Uterus (tissue), 4 donors: ENCODE measurements around the gene WDR72. TPM values are rescaled to one million over a fixed set of nuclear protein-coding genes. Genes with fewer than 3 reads are reported as not detected.

ENCODE experiments used
- DNase-seq, 2 donors: peaks; one replicate each; pipeline ENCODE4 v3.0.0-alpha.2; 2019 to 2020
- H3K27ac ChIP-seq, 2 donors: fragments of 200-600 bp; sonication (generic); 1 replicate in 1 of 2; 2 replicates in 1 of 2; pipeline ENCODE4 v1.5.1; 2016 to 2018
- H3K27me3 ChIP-seq, 2 donors: fragments of 200-600 bp; sonication (generic); one replicate each; pipeline ENCODE4 v1.5.1; 2018 to 2019; ENCODE audit warnings: control low read depth in 1 of 2
- H3K36me3 ChIP-seq, 2 donors: fragments of 200-600 bp; sonication (generic); one replicate each; pipeline ENCODE4 v1.5.1; 2019; ENCODE audit warnings: control low read depth in 1 of 2
- H3K4me1 ChIP-seq, 2 donors: fragments of 200-600 bp; sonication (generic); one replicate each; pipeline ENCODE4 v1.5.1; 2018 to 2019; ENCODE audit warnings: control low read depth in 1 of 2
- H3K4me3 ChIP-seq, 2 donors: fragments of 200-600 bp; sonication (generic); 1 replicate in 1 of 2; 2 replicates in 1 of 2; pipeline ENCODE4 v1.5.1; 2018 to 2019; ENCODE audit warnings: mild to moderate bottlenecking in 1 of 2
- H3K9me3 ChIP-seq, 2 donors: fragments of 200-600 bp; sonication (generic); one replicate each; pipeline ENCODE4 v1.5.1; 2019; ENCODE audit warnings: control low read depth in 1 of 2
- CTCF ChIP-seq, 4 experiments: fragments of 200-600 bp in 2 of 4; fragments of 450-650 bp in 2 of 4; sonication (generic) in 2 of 4; IDR thresholded peaks; one replicate each; pipeline ENCODE4 v1.5.1; 2016 to 2019; ENCODE audit warnings: antibody characterized with exemption in 4 of 4, mild to moderate bottlenecking in 2 of 4, moderate library complexity in 1 of 4
- POLR2A ChIP-seq, 2 donors: fragments of 450-650 bp; IDR thresholded peaks; one replicate each; pipeline ENCODE4 v1.6.1; 2016; ENCODE audit warnings: antibody characterized with exemption in 2 of 2, mild to moderate bottlenecking in 1 of 2, moderate library complexity in 1 of 2
- intact Hi-C: fragments of 100-400 bp; cut with DNase I; formaldehyde crosslinking; loops from one replicate; pipeline ENCODE4 v1.15.1; 2023; ENCODE audit warnings: low total_unique reads
- total RNA-seq, 4 donors: library from RNA; depleted of rRNA in 3 of 4; stranded (reverse); fragments of >200 nt in 3 of 4; gene quantifications; one replicate each; pipeline versions ENCODE4 v1.1.0 to v1.2.4, GENCODE V29; 2014 to 2023
- donor health status: DM: yes; HTN: yes; CAD: no.

The WDR72 gene
- total RNA-seq, 4 donors from 2014 or later = 0.15 to 2.8 (median 0.59) TPM; not detected in 1

GRCh38 chr15:53539878-53540277, 219.6 kb downstream of the WDR72 start:
- Histone ChIP-seq H3K4me1 (no peaks in the 10 kb centered on the region), H3K36me3 (no peaks in the 10 kb centered on the region)

GRCh38 chr15:53536479-53537120, 222.9 kb downstream of the WDR72 start:
- no peak for DNase-seq
- Histone ChIP-seq H3K27ac (no peak overlapping the region), H3K9me3 (no peaks in the 10 kb centered on the region), H3K36me3 (no peaks in the 10 kb centered on the region), H3K27me3 (no peaks in the 10 kb centered on the region), H3K4me1 (no peaks in the 10 kb centered on the region), H3K4me3 (no peak overlapping the region)
- TF ChIP-seq CTCF (IDR thresholded peaks at IDR 0.05) (no peak), POLR2A (IDR thresholded peaks at IDR 0.05) (no peak)
- intact Hi-C loops = no loop called here

More at GRCh38 chr15:53539878-53540277, 219.6 kb downstream of the WDR72 start:
- no peak for TF ChIP-seq POLR2A (IDR thresholded peaks at IDR 0.05)
- no peak for TF ChIP-seq CTCF (IDR thresholded peaks at IDR 0.05)
- Histone ChIP-seq H3K27me3 (no peaks in the 10 kb centered on the region), H3K27ac (no peak overlapping the region), H3K4me3 (no peak overlapping the region), H3K9me3 (no peaks in the 10 kb centered on the region)
- intact Hi-C loops = no loop called here
- no peak for DNase-seq

GRCh38 chr15:53535886-53536285, 223.6 kb downstream of the WDR72 start:
- intact Hi-C loops = no loop called here
- H3K9me3 ChIP-seq = no peaks in the 10 kb centered on the region
- DNase-seq = no peak
- no peak overlapping the region for H3K27ac ChIP-seq
- no peak overlapping the region for H3K4me3 ChIP-seq
- TF ChIP-seq CTCF (IDR thresholded peaks at IDR 0.05) = no peak
- no peak for TF ChIP-seq POLR2A (IDR thresholded peaks at IDR 0.05)
- H3K27me3 ChIP-seq = no peaks in the 10 kb centered on the region
- H3K36me3 ChIP-seq = no peaks in the 10 kb centered on the region
- H3K4me1 ChIP-seq = no peaks in the 10 kb centered on the region

- H3K27ac ChIP-seq = no peak overlapping the region
- no peaks in the 10 kb centered on the region for H3K9me3 ChIP-seq
- no peaks in the 10 kb centered on the region for H3K4me1 ChIP-seq
- H3K4me3 ChIP-seq = no peak overlapping the region
- H3K27me3 ChIP-seq = no peaks in the 10 kb centered on the region
- intact Hi-C loops = no loop called here
- TF ChIP-seq POLR2A (IDR thresholded peaks at IDR 0.05) (no peak), CTCF (IDR thresholded peaks at IDR 0.05) (no peak)
- DNase-seq = no peak
- no peaks in the 10 kb centered on the region for H3K36me3 ChIP-seq
Observed at GRCh38 chr15:53534105-53534839, 225.2 kb downstream of the WDR72 start.

- DNase-seq = no peak
- Histone ChIP-seq H3K27me3 (no peaks in the 10 kb centered on the region), H3K4me1 (no peaks in the 10 kb centered on the region), H3K9me3 (no peaks in the 10 kb centered on the region), H3K36me3 (no peaks in the 10 kb centered on the region), H3K27ac (no peak overlapping the region), H3K4me3 (no peak overlapping the region)
- intact Hi-C loops = no loop called here
- no peak for TF ChIP-seq CTCF (IDR thresholded peaks at IDR 0.05)
- no peak for TF ChIP-seq POLR2A (IDR thresholded peaks at IDR 0.05)
Observed at GRCh38 chr15:53530761-53531160, 228.7 kb downstream of the WDR72 start.
